Measurements from ENCODE around the gene LIG3.

DNA sequence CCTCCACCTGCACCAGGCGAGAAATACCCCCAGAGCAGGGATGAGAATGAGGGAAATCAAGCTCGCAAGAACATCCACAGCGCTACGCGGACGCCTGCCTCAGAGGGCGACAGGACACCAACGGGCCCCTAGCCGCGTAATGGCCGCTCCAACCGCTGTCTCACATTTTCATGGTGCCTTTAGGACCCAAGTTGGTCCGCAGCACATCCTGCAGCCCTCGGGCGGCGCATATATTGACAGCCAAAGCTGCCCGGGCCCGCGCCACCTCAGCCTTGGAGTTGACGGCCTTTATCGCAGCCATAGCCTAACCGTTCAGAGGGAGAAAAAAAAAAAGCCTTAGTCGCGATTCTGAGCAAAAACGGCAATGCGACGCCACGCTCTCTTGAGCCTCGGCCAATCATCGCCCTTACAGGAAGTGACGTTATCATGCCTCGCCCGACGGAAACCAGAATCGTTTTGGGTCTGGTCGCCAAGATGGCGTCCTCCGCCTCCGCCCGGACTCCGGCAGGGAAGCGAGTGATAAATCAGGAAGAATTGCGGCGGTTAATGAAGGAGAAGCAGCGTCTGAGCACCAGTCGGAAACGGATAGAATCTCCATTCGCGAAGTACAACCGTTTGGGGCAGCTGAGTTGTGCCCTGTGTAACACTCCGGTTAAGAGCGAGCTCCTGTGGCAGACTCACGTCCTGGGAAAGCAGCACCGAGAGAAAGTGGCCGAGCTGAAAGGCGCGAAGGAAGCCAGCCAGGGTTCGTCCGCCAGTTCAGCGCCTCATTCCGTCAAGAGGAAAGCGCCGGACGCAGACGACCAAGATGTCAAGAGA, 19.0 kb upstream of the LIG3 start, which contains the start of the genes CCT6B and ZNF830:
- TF ChIP-seq CTCF (conservative IDR thresholded peaks at IDR 0.05; ENCODE audit: low read depth, low read length), result no peak
- TF ChIP-seq MXI1 (IDR thresholded peaks at IDR 0.05; ENCODE audit: borderline replicate concordance, low read depth, low read length), result no peak
- peak; percentile 91 for TF ChIP-seq POLR2A (IDR thresholded peaks at IDR 0.05; ENCODE audit: low read depth, low read length)
- no peak for TF ChIP-seq USF2 (IDR thresholded peaks at IDR 0.05; ENCODE audit: low read depth, low read length)
- no peak for TF ChIP-seq RCOR1 (IDR thresholded peaks at IDR 0.05; ENCODE audit: insufficient replicate concordance, low read length)
- TF ChIP-seq BHLHE40 (IDR thresholded peaks at IDR 0.05; ENCODE audit: low read depth, low read length), result no peak
- TF ChIP-seq RAD21 (IDR thresholded peaks at IDR 0.05; ENCODE audit: low read length), result no peak
- no peak for TF ChIP-seq RFX5 (IDR thresholded peaks at IDR 0.05; ENCODE audit: low read depth, low read length)
- TF ChIP-seq NFE2L2 (IDR thresholded peaks at IDR 0.05; ENCODE audit: low read depth, low read length), result no peak
- TF ChIP-seq MAZ (IDR thresholded peaks at IDR 0.05; ENCODE audit: borderline replicate concordance, low read depth, low read length), result no peak; the same call in 1 of the 2 replicates
- TF ChIP-seq CEBPB (IDR thresholded peaks at IDR 0.05; ENCODE audit: low read depth, low read length), result no peak
- no peak for TF ChIP-seq CHD1 (IDR thresholded peaks at IDR 0.05; ENCODE audit: low read depth, low read length)
- TF ChIP-seq FOS (IDR thresholded peaks at IDR 0.05; ENCODE audit: low read depth, low read length), result no peak
- TF ChIP-seq SMC3 (IDR thresholded peaks at IDR 0.05; ENCODE audit: low read depth, low read length), result no peak
